Occipital lobe (tissue), 2 donors: ENCODE measurements around the gene SCN2A. TPM values are rescaled to one million over a fixed set of nuclear protein-coding genes. Genes with fewer than 3 reads are reported as not detected.
"Not testable (repeated sequence)": the region's sequence is repeated elsewhere in the genome, so short reads cannot be mapped to it uniquely, and the experiment has no call there.

Source experiments
- DNase-seq: peaks from one replicate; lab custom pipeline; 2025; lab: John Stamatoyannopoulos, UW
- total RNA-seq: library from RNA; depleted of rRNA; stranded (reverse); fragments of >200 nt; gene quantifications from one replicate; pipeline ENCODE4 v1.2.3, GENCODE V29; 2014

SCN2A gene
- total RNA-seq, 1 donor from 2014 or later: 219 TPM

GRCh38 chr2:165313509-165313908 lies 74.3 kb downstream of the SCN2A start:
- no peak for DNase-seq

DNA sequence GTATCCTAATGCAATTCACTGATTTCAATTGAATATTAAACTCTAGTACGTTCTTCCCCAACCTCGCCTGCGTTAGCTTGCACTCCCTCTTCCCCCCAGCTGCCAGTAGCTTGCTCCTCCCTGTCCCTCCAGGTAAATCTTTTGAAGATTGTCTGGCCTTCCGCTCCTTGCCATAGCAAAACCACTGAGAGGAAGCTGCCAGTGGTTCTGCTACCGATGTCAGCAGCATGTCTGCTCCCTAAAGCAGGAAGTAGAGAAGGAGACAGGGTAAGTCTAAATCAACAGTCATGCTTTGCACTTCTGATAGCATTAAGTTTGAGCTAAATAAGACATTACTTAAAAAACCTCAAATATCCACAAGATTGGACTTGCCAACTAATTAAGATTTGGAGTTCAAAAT lies 89.1 kb downstream of the SCN2A start:
- DNase-seq: no peak

DNA sequence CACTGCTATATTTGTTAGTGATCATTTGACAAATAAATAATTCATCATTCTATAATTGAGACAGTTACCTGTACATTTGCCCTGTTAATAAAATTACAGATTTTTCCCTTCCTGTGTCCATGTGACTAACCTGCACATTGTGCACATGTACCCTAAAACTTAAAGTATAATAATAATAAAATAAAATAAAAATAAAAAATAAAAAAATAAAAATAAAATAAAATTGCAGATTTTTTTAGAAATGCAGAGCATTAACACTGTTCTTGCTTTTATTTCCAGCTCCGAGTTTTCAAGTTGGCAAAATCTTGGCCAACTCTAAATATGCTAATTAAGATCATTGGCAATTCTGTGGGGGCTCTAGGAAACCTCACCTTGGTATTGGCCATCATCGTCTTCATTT lies 105.1 kb downstream of the SCN2A start:
- not testable (repeated sequence) for DNase-seq

DNA sequence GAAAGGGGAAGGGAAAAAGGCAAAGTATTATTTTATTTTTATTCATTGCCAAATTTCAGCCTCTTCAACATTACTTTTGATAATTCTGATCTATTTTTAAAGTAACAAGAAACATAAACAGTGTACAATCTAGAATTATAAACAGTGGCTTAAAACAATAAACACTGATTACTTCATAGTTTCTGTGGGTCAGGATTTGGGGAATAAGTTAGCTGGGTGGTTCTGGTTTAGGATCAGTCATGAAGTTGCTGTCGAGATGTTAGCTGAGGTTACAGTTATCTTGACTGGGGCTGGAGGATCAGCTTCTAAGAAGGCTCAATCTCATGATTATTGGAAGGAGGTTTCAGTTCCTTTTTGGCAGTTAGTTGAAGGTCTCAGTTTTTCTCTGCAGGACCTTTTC lies 109.2 kb downstream of the SCN2A start:
- no peak for DNase-seq

DNA sequence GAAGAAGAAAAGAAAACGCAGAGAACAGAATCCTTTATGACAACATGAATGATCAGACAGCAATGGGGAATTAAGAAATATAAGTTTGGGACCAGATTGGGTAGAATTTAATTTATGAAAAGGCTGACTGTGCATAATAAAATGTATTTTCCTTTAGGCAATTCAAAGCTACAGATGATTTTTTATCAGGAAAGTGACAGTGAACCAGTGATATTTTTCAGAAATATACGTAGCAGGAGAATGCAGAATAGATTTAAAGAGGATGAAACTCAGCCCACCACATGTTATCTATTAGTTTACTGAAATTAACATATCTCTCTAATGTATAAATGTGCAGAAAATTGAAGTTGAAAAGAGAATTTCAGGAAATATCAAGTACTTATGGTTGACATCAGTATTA lies 110.0 kb downstream of the SCN2A start:
- no peak for DNase-seq

- DNase-seq: no peak
Measured at GRCh38 chr2:165357758-165358157, 118.5 kb downstream of the SCN2A start.

- no peak for DNase-seq
Measured at GRCh38 chr2:165361514-165361913, 122.3 kb downstream of the SCN2A start.

- no peak for DNase-seq
Measured at GRCh38 chr2:165369131-165369897, 130.1 kb downstream of the SCN2A start.

GRCh38 chr2:165369898-165370296 lies 130.7 kb downstream of the SCN2A start:
- no peak for DNase-seq

- DNase-seq: no peak
Measured at GRCh38 chr2:165371356-165371755, 132.1 kb downstream of the SCN2A start.

DNA sequence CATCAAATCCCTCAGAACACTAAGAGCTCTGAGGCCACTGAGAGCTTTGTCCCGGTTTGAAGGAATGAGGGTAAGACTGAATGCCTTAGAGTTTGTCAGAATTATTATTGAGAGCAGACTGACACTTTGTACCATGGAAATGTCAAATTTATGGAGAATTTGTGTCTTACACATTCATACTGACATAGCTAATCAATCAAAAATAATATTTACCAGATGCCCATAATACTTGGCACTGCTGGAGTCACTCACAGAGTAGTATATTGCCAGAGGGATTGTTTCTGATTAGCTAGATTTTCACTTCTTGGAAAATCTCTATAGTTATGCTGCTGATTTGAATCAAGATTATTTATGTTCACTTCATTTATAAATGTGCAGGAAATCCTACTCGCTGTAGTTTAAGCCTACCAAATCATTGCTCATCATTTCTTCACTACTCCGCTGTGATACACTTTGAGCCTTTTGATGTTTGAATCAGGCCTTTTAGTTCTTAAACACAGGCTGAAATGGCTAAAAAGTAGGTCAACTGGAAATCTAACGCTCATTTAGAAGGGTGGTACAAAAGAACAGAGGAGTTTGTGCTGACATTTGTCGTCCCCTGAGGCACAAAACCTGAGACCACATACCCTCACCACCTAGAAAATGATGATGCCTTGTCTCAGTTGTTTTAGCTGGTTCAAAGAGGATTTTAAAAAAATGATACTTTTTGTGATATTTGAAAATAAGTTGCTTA lies 134.2 kb downstream of the SCN2A start:
- no peak for DNase-seq

DNA sequence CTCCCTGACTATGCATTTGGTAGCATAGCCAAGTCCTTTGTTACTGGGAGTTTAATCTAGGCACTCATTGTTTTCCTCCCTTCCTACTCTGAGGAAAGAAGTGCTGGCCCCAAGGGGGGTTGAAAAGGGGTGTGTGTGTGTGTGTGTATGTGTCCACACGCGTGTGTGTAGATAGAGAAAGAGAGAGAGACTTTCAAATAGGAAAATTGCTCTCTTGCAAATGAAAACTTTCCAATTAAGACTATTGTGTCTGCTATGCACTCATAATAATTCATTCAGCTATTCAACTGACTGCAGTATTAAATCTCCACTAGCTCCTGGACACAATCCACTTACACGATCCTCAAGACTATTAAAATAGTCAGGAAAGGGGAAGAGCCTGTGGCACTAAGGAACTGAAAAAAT lies 137.4 kb downstream of the SCN2A start:
- no peak for DNase-seq

DNA sequence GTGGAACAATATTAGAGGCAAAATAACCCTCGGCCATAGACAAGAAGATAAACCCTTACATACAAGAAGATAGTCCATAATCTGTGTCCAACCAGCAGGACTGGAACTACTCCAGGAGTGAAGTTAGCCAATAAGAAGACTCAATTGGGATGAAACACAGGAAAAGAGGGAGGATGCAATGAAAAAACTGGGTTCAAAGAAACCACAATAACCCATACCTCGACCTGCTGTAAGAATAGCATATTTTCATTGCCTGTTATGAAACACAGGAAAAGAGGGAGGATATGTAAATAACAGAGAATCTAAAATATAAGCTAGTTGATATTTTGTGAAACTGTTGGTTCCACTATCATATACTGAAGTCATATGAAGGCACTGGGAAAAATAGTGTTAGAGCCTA lies 143.1 kb downstream of the SCN2A start:
- DNase-seq: no peak

- no peak for DNase-seq
Measured at GRCh38 chr2:165390875-165391274, 151.7 kb downstream of the SCN2A start.

DNA sequence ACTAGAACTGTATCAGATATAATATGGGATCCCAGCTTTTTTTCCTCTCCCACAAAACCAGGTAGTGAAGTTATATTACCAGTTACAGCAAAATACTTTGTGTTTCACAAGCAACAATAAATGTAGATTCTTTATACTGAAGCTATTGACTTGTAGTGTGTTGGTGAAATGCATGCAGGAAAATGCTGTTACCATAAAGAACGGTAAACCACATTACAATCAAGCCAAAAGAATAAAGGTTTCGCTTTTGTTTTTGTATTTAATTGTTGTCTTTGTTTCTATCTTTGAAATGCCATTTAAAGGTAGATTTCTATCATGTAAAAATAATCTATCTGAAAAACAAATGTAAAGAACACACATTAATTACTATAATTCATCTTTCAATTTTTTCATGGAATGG lies 152.6 kb downstream of the SCN2A start:
- DNase-seq: no peak

DNA sequence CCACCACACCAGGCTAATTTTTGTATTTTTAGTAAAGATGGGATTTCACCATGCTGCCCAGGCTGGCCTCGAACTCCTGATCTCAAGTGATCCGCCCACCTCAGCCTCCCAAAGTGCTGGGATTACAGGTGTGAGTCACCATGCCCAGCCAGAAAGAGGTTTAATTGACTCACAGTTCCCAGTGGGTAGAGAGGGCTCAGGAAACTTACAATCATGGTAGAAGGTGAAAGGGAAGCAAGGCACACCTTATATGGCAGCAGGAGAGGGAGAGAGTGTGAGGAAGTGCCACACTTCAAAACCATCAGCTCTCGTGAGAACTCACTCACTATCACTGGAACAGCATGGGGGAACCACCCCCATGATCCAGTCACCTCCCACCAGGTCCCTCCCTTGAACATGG lies 159.4 kb downstream of the SCN2A start:
- not testable (repeated sequence) for DNase-seq

GRCh38 chr2:165401285-165401852 lies 162.2 kb downstream of the SCN2A start:
- DNase-seq: no peak

GRCh38 chr2:165402162-165402561 lies 162.9 kb downstream of the SCN2A start:
- DNase-seq: no peak

GRCh38 chr2:165406173-165406572 lies 167.0 kb downstream of the SCN2A start:
- no peak for DNase-seq

- no peak for DNase-seq
Measured at GRCh38 chr2:165407466-165407865, 168.3 kb downstream of the SCN2A start.

DNA sequence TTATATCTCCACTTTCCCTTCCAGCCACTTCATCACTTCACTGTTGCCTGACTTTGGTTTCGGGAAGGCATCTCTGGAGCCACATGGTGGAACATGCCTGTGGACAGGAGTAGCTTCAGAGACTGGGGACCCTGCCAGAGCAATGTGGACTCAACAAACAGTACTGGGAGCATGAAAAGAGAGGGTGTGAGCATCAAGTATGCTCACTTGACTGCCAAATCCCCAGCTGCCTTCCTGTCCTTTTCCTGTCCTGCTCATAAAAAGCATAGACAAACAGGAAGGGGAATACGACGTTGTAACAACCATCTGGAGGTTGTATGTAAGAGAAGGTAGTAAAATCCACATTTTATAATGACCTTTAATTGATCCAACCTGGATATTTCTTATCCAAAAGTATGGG lies 169.0 kb downstream of the SCN2A start:
- DNase-seq: no peak

GRCh38 chr2:165410276-165410675 lies 171.1 kb downstream of the SCN2A start:
- no peak for DNase-seq

GRCh38 chr2:165414187-165414586 lies 175.0 kb downstream of the SCN2A start:
- DNase-seq: no peak
